ENCODE data around the gene GCN1.
A peak's percentile ranks its signal among the peaks of the same experiment; 100 is the strongest.

The GCN1 gene

DNA sequence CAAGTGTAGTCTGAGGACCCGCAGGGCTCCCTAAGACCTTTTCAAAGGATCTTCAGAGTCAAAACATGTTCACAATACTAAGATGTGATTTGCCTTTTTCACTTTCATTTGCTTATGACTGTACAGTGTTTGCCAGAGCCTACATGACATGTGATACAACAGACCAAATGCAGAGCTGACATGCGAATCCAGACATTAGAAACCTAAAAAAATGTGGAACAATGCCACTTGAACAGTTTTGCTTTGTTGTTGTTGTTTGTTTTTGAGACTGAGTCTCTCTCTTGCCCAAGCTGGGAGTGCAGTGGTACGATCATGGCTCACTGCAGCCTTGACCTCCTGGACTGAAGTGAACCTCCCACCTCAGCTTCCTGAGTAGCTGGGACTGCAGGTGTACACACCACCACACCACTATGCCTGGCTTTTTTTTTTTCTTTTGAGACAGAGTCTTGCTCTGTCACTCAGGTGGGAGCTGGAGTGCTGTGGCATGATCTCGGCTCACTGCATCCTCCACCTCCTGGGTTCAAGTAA, 72.7 kb downstream of the GCN1 start:
- peak overlapping the region; percentile 42 for H3K4me3 ChIP-seq (ENCODE audit: low read depth, low read length)
- DNase-seq (ENCODE audit: low read depth): peak; percentile 87
- TF ChIP-seq, protein P1, sequence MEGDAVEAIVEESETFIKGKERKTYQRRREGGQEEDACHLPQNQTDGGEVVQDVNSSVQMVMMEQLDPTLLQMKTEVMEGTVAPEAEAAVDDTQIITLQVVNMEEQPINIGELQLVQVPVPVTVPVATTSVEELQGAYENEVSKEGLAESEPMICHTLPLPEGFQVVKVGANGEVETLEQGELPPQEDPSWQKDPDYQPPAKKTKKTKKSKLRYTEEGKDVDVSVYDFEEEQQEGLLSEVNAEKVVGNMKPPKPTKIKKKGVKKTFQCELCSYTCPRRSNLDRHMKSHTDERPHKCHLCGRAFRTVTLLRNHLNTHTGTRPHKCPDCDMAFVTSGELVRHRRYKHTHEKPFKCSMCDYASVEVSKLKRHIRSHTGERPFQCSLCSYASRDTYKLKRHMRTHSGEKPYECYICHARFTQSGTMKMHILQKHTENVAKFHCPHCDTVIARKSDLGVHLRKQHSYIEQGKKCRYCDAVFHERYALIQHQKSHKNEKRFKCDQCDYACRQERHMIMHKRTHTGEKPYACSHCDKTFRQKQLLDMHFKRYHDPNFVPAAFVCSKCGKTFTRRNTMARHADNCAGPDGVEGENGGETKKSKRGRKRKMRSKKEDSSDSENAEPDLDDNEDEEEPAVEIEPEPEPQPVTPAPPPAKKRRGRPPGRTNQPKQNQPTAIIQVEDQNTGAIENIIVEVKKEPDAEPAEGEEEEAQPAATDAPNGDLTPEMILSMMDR (IDR thresholded peaks at IDR 0.05; ENCODE audit: insufficient read depth, low read depth, low read length, missing control alignments): no peak

DNA sequence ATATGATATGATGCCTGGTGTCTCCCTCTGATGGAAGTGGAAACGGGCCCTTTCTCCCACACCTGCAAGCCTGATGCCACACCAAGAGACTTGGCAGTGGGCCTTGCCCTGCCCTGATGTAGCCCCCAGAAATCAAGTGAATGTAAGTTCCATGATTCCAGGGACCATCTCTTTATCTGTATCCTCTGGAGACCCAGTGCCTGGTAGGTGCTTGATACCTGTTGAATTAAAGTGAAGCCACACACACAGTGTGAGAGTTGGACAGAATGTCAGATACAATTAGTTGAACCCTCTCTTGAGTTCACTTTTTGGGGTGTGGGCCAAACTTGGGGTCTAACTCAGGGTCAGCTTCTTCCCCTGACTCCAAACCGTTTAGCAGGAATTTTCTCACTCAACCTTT, 73.2 kb downstream of the GCN1 start:
- TF ChIP-seq, protein P1 (IDR thresholded peaks at IDR 0.05; ENCODE audit: insufficient read depth, low read depth, low read length, missing control alignments): no peak
- DNase-seq (ENCODE audit: low read depth): no peak
- H3K4me3 ChIP-seq (ENCODE audit: low read depth, low read length): peak overlapping the region; percentile 42

DNA sequence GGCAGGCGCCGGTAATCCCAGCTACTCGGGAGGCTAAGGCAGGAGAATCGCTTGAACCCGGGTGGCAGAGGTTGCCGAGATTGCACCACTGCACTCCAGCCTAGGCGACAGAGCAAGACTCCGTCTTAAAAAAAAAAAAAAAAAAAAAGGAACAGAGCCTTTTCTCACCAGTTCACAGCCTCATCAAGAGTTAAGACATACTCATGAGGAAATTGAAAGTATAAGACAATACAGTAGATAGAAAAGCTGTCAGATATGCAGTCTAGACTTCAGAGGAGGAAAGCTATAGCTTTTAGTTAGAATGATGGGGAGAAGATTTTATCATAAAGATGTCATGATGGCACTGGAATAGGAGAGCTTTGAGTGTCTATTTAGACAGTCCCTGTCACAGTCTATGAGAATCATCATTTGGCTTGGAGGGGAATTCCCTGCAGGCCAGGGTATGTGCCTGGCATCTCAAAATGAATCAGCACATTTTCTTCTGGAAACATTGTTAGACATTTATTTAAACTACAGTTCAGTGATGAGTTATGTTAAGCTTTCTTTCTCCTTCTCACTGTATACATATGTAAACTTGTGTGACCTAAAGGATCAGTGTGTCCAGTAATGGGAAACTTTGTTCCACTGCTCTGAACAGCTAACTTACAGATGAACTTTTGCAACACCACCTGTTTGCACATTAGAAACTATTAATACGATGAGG, 75.1 kb downstream of the GCN1 start:
- peak overlapping the region; percentile 95 for H3K4me3 ChIP-seq (ENCODE audit: low read depth, low read length)
- DNase-seq (ENCODE audit: low read depth): peak; percentile 83
- TF ChIP-seq, protein P1 (IDR thresholded peaks at IDR 0.05; ENCODE audit: insufficient read depth, low read depth, low read length, missing control alignments): no peak

DNA sequence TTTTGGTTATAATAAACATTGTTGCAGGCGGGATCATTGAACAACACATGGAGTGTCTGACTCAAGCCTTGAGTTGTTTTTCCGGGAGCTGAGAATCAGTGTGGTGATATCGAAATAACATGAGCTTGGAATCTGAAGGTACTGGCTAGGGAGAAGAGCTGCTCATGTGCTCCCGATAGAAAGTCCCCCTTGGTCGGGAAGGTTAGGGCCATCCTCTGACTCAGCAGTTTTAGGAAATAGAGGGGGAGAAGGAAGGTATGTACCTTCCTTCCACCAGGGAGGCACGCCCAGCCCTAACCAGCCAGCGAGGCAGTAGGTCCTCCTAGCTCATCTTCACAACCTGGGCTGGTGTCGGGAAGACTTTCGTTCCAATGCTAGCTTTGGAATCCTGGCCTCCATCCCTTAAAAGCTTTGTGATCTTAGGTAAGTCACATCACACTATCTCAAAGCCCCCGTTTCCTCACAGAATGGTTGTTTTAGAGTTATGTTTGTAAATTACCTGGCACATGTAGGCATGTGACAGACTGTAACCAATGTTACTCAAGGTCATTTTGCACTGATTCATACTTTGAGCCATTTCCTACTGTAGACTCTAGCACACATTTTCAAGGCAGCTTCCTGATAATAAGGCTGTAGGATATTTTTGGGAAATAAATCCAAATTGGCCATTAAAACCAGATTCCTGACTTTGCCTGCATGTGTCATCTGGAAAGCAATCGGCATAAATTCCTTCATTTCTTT, 76.0 kb downstream of the GCN1 start:
- peak overlapping the region; percentile 95 for H3K4me3 ChIP-seq (ENCODE audit: low read depth, low read length)
- TF ChIP-seq, protein P1 (IDR thresholded peaks at IDR 0.05; ENCODE audit: insufficient read depth, low read depth, low read length, missing control alignments): no peak
- DNase-seq (ENCODE audit: low read depth): peak; percentile 52

DNA sequence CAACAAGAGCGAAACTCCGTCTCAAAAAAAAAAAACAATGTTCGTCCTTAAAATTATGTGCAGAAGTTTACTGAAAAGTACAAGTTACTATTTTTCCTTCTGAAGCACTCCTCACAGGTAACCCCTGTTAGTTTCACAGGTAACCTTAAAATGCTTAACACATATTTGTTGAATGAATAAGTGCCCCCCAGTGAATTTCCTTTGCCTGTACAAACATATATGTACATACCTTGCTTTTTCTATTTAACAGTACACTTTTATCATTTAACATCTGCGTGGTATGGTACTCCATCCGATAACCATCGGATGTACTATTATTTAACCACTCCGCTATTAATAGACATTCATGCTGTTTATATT, 76.6 kb downstream of the GCN1 start:
- peak overlapping the region; percentile 95 for H3K4me3 ChIP-seq (ENCODE audit: low read depth, low read length)
- TF ChIP-seq, protein P1 (IDR thresholded peaks at IDR 0.05; ENCODE audit: insufficient read depth, low read depth, low read length, missing control alignments): no peak
- DNase-seq (ENCODE audit: low read depth): no peak

DNA sequence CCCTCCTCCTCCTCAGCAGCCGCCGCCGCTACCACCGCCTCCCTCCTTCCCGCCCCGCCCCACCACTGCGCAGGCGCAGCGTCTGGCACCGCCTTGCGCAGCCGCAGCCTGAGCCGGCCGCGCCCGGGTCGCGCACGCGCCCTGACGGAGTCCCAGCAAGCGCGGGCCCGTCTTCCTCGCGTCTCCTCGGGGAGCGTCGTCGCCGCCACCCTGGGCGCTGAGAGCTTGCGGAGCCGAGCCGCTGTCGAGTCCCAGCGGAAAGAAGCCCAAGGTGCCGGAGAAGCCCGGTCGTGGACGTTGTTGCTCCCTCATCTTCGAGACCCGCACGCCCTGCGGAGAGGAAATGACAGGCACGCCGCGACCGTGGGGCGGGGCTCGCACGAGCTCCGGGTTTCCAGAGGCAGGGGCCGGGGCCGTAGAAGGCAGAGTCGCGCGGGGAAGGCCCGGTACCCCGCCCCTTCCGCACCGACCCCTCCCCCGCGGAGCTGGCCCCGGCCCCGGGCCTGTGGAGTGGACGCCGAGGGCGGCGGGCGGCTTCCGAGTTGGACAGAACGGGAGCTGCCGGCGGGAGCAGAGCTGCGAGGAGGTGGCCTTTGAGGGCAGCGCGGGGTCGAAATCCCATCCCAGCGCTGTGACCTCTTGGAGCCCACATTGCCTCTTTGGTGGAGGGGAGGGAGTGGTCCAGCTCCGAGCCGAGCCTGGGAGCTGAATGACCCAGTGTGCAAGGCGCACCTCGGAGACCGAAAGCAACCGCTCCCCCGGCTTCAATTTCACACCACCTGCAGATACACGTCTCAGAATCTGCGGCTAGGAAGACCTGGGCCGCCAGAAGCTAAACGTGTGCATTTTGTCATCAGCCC, 77.5 kb downstream of the GCN1 start:
- peak; percentile 97 for DNase-seq (ENCODE audit: low read depth)
- TF ChIP-seq, protein P1 (IDR thresholded peaks at IDR 0.05; ENCODE audit: insufficient read depth, low read depth, low read length, missing control alignments): no peak
- peak overlapping the region; percentile 95 for H3K4me3 ChIP-seq (ENCODE audit: low read depth, low read length)

Data from GM12865 (cell line).